Kidney epithelial cell (primary cell): Measurements from ENCODE around the gene ELL2. TPM values are rescaled to one million over a fixed set of nuclear protein-coding genes. Genes with fewer than 3 reads are reported as not detected.

Source experiments
- DNase-seq: peaks from one replicate; pipeline ENCODE4 v3.0.0-alpha.2; 2010; ENCODE audit warnings: low read depth
- H3K27me3 ChIP-seq: 2 replicates; pipeline ENCODE4 v1.6.0; 2011; ENCODE audit warnings: low read length; ENCODE audit not compliant: control insufficient read depth, insufficient read depth
- H3K36me3 ChIP-seq: 2 replicates; pipeline ENCODE4 v1.5.1; 2011; ENCODE audit warnings: low read length; ENCODE audit not compliant: control insufficient read depth, insufficient read depth
- H3K4me3 ChIP-seq: 2 replicates; pipeline ENCODE4 v1.5.1; 2011; ENCODE audit warnings: low read depth, mild to moderate bottlenecking, control low read depth, low read length
- total RNA-seq: library from RNA; depleted of rRNA; stranded (reverse); fragments of >200 nt; gene quantifications from 2 replicates; pipeline ENCODE4 v1.2.3, GENCODE V29; 2015
- TF ChIP-seq, protein P1 (sequence below): IDR thresholded peaks from 2 replicates; pipeline ENCODE4 v1.5.1; 2011; ENCODE audit warnings: mild to moderate bottlenecking, moderate library complexity, low read length, control low read depth, inconsistent platforms; ENCODE audit not compliant: insufficient read depth, poor library complexity, severe bottlenecking

The ELL2 gene
- total RNA-seq, 1 donor from 2014 or later = 14.1 TPM

- DNase-seq = no peak
- no peaks in the 10 kb centered on the region for H3K36me3 ChIP-seq
- no peak overlapping the region for H3K4me3 ChIP-seq
- TF ChIP-seq, protein P1, sequence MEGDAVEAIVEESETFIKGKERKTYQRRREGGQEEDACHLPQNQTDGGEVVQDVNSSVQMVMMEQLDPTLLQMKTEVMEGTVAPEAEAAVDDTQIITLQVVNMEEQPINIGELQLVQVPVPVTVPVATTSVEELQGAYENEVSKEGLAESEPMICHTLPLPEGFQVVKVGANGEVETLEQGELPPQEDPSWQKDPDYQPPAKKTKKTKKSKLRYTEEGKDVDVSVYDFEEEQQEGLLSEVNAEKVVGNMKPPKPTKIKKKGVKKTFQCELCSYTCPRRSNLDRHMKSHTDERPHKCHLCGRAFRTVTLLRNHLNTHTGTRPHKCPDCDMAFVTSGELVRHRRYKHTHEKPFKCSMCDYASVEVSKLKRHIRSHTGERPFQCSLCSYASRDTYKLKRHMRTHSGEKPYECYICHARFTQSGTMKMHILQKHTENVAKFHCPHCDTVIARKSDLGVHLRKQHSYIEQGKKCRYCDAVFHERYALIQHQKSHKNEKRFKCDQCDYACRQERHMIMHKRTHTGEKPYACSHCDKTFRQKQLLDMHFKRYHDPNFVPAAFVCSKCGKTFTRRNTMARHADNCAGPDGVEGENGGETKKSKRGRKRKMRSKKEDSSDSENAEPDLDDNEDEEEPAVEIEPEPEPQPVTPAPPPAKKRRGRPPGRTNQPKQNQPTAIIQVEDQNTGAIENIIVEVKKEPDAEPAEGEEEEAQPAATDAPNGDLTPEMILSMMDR = no peak
- no peaks in the 10 kb centered on the region for H3K27me3 ChIP-seq
These were observed 36.8 kb downstream of the ELL2 start for GRCh38 chr5:95924720-95925377.

DNA sequence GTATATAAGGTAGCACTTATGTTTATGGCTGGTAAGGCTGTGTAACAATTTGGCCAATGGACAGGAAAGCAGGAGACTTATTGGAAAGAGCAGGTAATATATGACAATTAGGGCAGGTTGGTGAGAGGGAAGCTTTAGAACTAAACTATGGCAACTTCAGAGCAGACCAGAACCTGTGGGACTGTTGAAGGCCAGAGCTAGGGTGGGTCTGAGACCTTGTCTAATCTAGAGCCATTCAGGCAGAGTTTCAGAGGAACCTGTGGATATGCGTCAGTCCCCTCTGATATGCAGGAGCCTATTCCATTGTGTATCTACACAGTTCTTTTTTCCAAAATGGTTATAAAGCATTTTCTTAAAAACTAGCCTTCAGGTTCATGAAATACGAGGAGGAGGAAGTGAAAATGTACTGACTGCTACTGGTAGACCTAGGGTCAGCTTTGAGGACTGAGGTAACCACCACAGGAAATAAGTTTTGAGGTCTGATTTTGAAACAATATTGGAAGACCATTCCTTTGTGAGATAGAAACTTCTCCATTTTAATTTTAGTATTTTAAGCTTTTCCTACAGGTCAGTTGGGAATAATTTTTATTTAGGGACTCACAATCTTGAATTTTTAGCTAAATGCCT is 37.6 kb downstream of the ELL2 start:
- no peaks in the 10 kb centered on the region for H3K27me3 ChIP-seq
- no peak overlapping the region for H3K4me3 ChIP-seq
- DNase-seq = no peak
- TF ChIP-seq, protein P1 = no peak
- H3K36me3 ChIP-seq = no peaks in the 10 kb centered on the region

DNA sequence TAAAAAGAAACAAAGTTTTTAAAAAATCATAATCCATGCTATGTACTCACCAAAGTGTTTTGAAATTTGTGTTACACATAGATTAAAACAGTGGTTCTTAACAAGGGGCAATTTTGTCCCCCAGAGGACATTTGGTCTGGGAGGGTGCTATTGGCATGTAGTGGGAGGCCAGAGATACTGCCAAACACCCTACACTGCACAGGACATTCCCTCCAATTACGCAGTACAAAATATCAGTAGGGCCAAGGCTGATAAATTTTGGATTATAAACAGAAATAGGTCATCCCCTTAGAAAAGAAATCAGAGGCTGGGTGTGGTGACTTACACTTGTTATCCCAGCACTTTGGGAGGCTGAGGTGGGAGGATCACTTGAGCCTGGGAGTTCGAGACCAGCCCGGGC is 38.9 kb downstream of the ELL2 start:
- H3K4me3 ChIP-seq = no peak overlapping the region
- no peaks in the 10 kb centered on the region for H3K27me3 ChIP-seq
- H3K36me3 ChIP-seq = no peaks in the 10 kb centered on the region
- TF ChIP-seq, protein P1 = no peak
- DNase-seq = no peak

DNA sequence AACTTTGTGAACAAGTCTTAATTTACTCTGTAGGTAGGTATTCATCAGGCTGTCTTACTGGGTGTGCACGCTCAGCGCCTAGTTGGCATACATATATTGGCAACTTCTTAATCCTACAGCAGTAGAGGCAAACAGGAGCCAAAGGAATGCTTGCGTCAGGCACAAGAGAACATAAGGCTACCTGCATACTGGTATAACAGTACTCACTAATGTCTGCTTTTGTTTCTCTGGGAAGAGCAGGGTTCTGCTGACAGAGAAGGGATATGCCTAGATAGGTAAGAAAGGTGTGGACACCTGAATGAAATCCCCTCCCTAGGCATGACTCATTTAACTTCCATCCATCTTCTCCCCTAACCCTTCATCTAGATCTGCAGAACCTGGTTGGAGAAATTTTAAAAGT is 40.1 kb downstream of the ELL2 start:
- no peaks in the 10 kb centered on the region for H3K36me3 ChIP-seq
- no peak overlapping the region for H3K4me3 ChIP-seq
- TF ChIP-seq, protein P1 = no peak
- no peak for DNase-seq
- no peaks in the 10 kb centered on the region for H3K27me3 ChIP-seq

DNA sequence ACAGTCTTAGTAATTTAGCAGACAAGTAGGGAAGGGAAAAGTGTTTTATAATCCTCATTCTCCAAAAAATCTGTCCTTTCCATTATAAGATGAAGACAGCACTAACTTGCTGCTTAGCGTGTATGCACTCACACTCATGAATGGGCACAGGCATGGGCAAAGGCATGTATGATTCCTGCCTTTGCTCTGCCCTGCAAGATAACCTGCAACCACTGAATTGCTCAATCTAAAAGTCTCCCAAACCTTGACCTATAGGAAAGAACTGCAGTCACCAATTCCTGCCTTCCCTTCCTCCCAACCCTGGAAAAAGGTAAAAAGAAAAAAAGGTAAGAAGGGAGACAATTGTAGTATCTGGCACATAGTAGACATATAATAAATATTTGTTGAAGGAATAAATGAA is 40.8 kb downstream of the ELL2 start:
- no peaks in the 10 kb centered on the region for H3K27me3 ChIP-seq
- TF ChIP-seq, protein P1 = no peak
- H3K36me3 ChIP-seq = no peaks in the 10 kb centered on the region
- no peak for DNase-seq
- no peak overlapping the region for H3K4me3 ChIP-seq

DNA sequence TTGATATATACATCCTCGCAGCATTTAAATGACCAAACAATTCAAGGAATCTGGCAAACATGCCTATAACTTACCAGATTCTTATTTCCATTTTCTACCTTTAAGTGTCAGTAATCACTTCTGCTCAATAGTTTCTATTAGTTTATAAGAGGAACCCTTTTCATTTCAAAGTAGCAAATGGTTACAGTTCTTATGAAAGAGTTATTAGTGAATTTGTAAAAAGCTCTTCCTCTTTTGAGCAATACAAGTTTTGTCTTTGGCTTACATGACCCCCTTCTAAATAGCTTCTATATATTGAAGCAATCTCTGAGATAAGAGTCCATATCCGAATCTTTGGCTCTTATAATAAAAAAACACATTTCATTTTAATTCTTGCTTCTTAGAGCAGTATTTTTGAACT is 42.0 kb downstream of the ELL2 start:
- no peaks in the 10 kb centered on the region for H3K27me3 ChIP-seq
- H3K4me3 ChIP-seq = no peak overlapping the region
- H3K36me3 ChIP-seq = no peaks in the 10 kb centered on the region
- TF ChIP-seq, protein P1 = no peak
- DNase-seq = no peak
